GM19468 (cell line): Measurements from ENCODE around the gene GTF2A1.

Experiments used
- ATAC-seq: cut with Tn5 transposase; IDR thresholded peaks from one replicate; pipeline ENCODE4 v1.9.1; 2021; ENCODE audit warnings: mild to moderate bottlenecking, moderate library complexity, moderate number of reproducible peaks; ENCODE audit not compliant: unreplicated experiment; ENCODE audit errors: extremely low read depth

Gene GTF2A1

DNA sequence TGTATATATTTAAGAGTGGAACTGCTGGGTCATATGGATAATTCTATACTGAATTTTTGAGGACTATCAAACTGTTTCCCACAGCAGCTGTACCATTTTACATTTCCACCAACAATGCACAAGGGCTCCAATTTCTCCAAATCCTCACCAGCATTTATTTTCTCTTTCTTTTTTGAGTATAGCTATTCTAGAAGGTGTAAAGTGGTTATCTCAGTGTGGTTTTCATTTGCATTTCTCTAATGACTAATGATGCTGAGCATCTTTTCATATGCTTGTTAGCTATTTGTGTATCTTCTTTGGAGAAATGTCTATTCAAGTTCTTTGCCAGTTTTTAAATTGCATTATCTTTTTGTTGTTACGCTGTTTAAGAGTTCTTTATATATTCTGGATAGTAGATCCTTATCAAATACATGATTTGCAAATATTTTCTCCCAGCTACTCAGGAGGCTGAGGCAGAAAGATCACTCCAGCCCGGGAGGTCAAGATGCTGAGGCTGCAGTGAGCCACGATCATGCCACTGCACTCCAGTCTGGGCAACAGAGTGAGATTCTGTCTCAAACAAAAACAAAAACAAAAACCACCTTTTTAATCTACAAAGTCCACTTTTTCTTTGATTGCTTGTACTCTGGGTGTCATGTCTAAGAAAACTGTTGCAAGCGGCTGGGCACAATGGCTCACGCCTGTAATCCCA is 32.8 kb downstream of the GTF2A1 start:
- peak; percentile 93 for ATAC-seq

DNA sequence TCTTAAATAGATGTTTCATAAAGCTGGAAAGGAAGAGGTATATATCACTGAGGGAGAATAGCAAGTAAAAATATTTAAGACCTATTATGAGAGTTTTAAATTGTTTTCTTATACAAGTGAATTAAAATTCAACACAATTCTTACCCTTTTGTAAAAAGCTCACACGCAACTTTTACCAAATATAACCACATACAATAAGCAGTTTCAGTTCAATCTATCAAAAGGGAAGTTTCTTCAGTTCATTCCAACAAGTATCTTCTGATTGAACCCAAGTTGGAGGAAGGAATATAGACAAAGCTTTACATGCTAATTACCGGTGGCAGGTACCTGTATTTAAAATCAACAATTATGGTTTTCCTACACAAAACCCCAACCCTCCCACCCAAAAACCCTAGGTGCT is 41.1 kb downstream of the GTF2A1 start:
- no peak for ATAC-seq

DNA sequence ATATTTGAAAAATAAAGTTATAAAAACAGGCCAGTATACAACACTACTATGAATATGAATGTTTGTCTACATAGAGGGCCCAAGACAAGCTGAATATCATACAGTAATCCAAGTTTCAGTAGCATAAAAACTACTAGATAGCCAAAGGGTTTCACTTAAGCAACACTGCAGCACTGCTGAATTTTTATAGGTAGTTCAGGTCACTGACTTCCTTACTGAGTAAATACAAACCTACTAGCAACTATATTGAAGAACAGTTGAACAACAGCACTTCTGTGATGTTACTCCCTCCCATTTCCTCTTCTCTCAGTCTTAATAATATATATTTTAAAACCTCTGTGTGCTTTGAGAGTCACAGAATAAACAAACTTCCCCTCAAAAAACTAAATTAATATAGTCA is 42.7 kb downstream of the GTF2A1 start:
- peak; percentile 60 for ATAC-seq

DNA sequence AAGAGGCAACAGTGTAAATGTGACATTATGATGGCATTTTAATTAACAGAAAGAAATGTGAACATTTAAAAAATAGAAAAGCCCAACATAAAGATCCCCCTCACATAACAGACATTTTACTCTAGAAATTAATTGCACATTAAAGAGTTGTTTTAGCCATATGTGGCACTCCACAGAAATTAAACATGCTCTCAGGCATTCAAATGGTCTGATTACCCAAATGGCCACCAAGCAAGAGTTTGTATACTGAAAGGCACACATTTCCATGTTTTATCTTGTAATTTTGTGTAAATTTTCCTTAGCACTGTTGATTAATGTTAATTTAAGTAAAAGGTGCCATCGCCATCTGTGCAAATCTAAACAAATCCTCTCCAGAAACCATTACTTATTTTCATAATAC is 43.5 kb downstream of the GTF2A1 start:
- ATAC-seq: no peak

DNA sequence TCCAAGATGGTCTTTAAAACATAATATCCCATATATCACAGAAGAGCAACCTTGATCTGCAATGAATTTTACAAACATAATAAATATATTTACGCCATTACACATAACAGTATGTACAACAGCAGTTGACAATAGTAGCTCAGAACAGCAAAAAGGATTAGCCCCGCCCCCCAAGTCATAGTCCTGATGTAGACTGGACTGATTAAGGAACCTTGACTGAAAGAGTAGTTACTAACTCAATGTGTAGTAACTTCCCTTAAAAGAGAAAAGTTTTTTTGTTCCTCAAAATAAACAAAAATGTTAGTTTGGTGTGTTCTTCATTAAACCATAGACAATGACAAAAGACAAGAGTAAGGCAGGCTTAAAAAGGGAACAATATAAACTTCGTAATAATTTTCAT is 44.5 kb downstream of the GTF2A1 start:
- no peak for ATAC-seq

DNA sequence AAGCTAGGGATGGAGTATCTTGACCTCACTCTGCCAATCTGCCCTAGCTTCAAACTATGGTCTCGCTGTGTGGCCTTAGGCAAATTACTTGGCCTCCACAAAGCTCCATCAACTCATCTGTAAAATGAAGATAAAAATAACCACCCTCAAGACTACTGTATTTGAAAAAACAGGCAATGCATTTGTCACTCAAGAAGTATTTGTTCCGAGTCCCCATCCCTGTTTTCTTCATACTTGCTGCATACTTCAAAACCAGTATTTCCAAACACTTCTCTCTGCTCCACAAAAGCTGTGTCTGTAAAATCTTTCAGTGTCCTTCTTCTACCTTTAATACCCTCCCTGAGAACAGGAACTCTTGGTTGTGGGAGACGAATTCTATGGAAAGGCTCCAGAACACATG is 47.9 kb downstream of the GTF2A1 start:
- ATAC-seq: peak; percentile 21

DNA sequence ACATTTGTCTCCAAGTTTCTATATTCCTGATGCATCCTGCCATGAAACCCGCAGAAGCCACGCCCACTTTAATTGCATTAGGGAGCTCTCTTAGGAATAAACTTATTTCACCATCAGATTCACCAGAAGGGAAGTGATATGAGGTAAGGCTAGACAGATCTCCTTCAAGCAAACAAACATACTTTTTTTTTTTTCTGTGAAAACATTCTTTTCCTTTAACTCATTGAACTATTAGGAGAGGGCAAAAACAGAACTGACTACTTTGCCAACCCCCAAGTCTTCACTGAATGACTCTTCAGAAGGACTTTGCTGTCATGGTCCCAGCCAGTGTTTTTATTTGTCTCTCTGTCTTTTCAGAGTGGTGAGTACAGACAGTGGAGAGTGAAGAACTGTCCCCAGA is 48.4 kb downstream of the GTF2A1 start:
- ATAC-seq: no peak

DNA sequence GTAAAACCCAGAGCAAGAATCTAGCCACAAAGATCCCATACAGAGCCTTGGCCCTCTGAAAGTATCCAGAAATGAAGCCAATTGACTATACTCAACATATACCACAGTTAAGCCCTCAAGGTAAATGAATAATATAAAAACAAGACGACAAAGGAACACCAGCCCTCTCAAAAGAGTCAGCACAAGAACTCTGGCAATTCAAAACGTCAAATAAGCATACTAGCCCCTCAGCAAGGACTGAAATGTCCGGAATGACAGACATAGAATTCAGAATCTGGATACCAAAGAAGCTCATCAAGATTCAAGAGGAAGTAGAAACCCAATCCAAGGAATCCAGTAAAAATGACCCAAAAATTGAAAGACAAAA is 49.9 kb downstream of the GTF2A1 start:
- ATAC-seq: no peak

DNA sequence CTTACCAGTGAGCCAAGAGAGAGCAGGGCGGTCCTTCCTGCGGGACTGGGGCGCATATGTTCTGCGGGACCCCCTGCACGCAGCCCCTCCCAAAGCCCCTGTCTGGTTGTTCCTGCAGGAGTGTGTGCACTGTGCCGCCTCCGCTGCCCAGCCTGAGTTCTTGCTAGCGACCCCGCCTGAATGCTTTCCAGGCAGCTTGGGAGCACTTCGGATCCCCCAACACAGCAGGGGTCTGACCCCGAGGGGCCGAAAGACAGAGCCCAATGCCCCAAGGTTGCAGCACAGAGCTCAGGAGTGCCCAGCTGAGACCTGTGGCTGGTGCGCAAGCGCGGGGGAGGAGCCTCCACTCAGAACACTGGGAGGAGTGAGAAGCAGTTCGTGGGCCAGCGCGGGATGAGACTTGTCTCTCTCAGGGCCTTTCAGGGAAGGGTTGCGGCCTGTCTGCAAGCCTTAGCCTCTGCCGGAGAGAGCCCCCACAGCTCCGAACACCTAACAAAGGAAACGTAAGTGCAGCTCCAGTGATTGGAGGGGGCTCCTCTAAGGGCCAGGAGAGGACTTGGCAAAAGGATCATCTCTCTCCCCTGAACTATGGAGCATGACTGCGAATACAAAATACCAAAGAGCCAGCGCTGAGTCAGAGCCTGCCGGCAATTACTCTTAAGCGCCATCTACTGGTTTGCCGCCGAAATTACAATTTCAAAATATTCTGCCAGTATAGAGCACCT is 50.5 kb downstream of the GTF2A1 start:
- ATAC-seq: peak; percentile 78

DNA sequence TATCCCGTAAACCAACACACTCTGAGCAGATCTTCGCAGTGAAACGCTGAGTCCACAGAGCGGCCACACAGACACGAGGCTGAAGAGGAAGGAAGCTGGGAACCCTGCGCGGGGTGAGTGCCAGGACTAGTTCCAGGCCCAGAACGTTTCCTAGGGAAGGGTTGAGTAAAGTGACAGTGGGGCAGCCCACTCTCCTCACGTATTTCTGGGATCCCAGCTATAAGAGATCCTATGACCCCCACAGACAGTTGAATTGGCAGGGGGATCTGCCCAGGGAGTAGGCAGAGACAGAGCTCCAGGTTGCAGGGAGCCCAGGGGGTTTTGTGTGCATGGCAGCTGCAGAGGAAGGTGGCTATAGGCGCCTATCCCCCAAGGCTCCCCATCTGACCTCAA is 51.1 kb downstream of the GTF2A1 start:
- no peak for ATAC-seq

DNA sequence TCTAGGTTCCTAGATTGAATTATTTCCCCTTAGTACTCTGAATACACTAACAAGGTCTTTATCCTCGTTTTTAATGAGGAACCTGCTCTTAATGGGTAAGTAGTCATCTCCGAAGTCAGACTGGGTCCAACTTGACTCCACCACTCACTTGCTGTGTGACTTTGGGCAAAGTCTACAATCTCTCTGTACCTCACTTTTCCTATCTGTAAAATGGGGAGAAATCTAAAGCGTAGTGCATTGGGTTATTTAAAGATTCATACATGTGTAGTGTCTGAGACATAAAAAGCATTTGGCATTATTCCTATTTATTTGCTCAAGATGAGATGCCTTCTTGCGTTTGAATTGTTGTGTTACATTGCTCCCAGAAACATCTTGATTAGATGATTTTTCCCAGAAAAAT is 51.5 kb downstream of the GTF2A1 start:
- no peak for ATAC-seq

DNA sequence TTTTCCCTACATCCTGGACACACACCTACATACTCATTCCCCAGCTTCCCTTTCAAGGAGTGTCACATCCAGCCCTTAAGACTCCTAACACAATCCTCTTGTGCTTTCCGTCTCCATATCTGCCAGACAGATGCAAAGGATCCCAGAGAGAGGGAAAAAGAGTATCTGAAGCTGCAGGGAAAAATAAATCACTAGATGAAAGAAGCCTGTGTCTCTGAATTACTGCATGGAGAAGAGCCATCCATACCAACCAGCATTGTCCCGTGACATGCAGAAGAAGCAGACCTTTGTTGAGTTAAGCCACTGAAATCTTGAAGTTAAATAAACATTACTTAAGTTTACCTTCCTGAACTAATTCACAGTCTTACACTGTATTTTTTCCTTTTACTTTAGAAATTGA is 54.6 kb downstream of the GTF2A1 start:
- ATAC-seq: no peak

DNA sequence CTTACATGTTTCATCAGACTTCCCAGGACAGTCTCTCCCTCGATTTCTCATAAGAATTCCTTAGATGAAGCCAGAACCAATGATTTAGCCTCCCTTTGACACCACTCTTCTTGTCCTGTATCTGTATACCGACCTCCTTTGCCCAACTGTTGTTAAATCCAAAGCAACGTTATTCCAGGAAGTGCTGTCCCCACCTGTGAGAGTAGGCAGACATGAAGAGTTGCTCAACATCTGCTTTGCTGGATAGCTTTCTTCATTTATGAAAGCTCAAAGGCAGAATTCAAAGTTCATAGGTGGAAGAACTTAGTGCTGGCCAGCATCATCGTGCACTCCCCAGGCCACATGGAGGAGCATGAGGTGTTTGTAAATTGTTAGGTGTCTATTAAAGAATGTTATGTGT is 55.6 kb downstream of the GTF2A1 start:
- ATAC-seq: no peak

DNA sequence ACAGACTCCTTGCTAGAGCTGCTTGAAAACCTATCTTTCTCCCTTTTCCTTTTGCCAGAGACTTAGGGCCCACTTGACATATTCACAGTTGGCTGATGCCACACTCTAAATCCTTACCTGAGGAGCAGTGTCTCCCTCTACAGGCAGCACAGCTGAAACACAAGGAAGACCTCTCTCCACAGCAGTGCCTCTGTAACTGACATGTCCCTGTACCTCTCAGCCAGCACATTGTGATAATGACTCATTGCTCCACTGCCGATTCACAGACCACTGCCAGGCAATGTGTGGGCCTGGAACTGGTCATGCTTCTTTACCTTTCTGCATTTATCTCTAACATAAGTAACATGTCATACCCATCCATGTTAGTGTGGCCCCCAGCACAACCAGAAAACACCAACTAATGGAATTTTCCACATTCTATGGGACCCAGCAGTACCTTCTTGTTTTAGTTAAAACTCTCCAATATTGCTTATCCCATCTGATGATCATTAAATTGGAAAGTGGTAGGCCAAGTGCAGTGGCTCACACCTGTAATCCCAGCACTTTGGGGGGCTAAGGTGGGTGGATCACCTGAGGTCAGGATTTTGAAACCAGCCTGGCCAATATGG is 56.5 kb downstream of the GTF2A1 start:
- ATAC-seq: peak; percentile 76

DNA sequence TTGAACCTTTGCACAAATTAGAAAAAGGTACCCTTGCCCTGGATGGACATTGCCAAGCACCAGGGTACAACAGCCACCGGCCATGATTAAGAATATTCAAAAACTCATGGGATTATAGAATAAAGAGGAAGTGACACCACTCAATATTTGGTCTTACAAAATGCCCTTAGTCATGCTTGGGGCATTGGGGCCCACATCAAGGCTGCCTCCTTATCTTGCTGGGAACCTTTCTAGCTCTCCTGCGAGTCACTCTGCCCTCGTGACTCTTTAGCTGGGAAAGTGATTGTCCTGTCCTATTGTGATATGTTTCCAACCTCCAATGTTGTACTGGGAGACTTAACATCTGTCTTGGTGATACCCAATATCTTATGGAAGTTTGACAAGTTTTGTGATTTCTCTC is 57.8 kb downstream of the GTF2A1 start:
- no peak for ATAC-seq

DNA sequence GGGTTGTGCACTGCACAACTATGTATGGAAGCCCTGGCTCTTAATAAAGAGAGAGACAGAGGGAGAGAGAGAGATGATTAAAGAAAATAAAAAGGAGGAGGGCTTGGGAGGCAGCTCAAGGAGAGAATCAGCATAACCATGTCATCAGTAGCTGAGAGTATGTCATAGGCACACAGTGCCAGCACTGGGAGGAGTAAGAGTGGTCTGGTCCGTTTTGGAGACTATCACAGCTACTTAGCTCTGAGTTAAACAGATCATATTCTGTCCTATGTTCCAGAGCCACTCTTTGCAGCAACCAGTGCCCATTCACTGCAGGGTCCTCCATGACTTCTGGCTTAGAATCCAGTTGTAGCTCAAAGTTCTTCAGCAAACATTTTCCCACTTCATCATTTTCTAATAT is 59.0 kb downstream of the GTF2A1 start:
- no peak for ATAC-seq

DNA sequence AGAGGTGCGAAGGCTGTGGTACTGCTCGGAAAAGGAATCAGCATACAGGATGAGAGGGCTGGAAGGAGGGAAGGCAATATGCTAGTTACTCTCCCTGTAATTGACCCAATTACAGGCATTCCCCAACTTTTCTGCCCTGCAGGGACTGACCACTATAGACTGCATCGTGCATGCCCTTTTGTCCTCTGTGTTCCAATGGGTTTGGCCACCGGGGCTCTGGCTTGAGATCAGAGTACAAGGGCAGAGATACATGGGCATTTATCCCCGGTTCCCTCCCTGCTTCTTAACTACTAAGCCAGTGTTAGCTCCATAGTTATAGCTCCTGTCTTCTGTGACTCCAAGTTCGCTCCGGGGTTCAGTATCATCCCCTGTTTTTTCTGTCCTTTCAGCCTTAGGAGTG is 59.7 kb downstream of the GTF2A1 start:
- ATAC-seq: no peak

DNA sequence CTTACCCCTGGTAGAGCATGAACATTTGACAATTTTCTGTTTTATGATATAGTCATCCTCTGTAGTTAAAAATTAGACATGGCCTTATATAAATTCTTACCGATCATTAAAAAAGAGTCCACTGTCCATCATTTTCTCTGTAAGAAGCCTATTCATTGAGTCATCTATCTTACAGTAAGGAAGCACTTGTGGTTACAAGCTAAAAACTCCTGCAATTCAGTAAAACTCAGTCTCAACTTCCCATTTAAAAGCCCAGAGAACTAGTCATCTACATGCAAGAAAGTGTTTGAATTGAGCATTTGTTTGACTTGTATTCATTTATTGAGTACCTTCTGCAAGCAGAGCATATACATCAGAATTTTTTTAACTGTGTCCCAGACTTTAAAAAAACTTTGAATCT is 63.3 kb downstream of the GTF2A1 start:
- ATAC-seq: no peak

DNA sequence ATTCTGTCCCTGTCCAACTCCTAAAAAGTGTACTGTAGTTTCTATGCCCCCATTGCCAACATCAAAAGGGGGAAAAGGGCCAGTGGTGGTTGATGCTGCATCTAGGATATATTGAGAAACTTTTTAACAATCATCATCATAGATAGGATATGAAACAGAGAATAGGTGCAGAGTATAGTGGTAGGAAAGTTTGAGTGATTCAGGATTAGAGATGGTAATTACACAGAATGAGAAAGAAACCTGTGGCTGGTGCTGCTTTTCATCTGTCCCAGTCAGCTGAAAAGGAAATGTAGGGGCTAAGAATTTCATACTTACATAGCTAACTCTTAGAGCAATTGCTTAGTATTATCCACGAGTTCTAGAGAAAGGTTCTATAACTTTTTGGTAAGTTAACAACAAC is 67.6 kb downstream of the GTF2A1 start:
- no peak for ATAC-seq

DNA sequence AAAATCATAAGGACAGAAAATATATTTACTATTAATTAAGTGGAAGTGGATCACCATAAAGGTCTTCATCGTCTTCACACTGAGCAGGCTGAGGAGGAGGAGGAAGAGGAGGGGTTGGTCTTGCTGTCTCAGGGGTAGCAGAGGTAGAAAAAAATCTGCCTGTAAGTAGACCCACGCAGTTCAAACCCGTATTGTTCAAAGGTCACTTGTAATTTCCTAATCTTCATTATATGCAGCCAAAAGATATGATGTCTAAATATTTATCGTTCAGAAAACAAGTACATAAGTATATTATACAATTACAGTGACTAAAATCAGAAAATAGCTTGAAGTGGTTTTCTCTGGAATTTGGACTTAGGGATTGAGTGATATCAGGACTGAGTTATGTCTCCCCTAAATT is 72.1 kb downstream of the GTF2A1 start:
- no peak for ATAC-seq

DNA sequence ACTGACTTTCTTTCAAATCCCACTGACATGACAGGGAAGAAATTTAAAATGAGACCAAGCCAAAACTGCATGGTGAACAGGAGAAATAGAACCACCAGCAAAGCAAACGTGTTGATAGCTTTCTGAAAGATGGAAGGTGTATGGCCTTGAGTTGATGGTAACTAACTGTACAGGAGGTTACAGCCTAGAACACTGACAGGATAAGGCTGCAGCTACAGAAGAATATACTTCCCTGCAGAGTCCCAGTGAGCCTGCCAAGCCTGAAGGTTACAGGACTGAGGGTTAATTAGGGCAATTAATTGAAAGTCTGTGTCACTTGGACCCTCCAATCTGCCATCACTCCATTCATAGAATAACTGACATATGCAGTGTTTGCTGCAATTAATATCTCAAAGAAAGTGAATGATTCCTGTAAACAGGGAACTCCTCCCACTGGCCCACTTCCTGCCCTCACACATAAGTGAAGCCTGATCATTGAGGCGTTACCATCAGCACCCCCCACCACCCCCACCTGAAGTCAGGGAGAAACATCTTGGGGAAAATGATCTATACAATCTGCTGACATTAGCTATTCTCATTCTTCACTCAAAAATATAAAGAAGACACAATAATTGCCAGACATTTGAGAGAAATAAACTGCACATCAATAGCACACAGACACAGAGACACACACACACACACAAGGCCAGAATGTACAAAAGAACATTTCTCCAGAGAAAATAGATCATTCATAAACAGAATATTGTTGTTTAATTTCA is 73.4 kb downstream of the GTF2A1 start:
- ATAC-seq: no peak
